ENCODE results near the gene IPMK.
A peak's percentile ranks its signal among the peaks of the same experiment; 100 is the strongest.

Gene IPMK

GRCh38 chr10:58299580-58299979, 31.9 kb upstream of the IPMK start:
- no peak overlapping the region for H4K8ac ChIP-seq (ENCODE audit: low read depth, low read length)
- no peaks in the 10 kb centered on the region for H3K4me1 ChIP-seq (ENCODE audit: control insufficient read depth in 2 of 2, insufficient read depth in 1 of 2, low read depth in 1 of 2, low read length in 2 of 2)
- no peak overlapping the region for H3K9ac ChIP-seq (ENCODE audit: low read depth, low read length, poor library complexity)
- H3K14ac ChIP-seq (ENCODE audit: low read length): no peak overlapping the region
- no peak overlapping the region for H2AFZ ChIP-seq (ENCODE audit: low read length)
- no peak overlapping the region for H2AK5ac ChIP-seq (ENCODE audit: low read depth, low read length)
- H4K91ac ChIP-seq (ENCODE audit: low read depth, low read length, poor library complexity): no peak overlapping the region
- H3K18ac ChIP-seq (ENCODE audit: low read length): no peak overlapping the region
- no peak overlapping the region for H2BK120ac ChIP-seq (ENCODE audit: low read depth, low read length)
- H2BK5ac ChIP-seq (ENCODE audit: low read length): no peak overlapping the region
- no peaks in the 10 kb centered on the region for H3K27me3 ChIP-seq (ENCODE audit: control insufficient read depth in 3 of 3, insufficient read depth in 3 of 3, low read depth in 1 of 3, low read length in 3 of 3)
- no peak overlapping the region for H3K4me3 ChIP-seq (ENCODE audit: low read length in 2 of 2)
- peak; percentile 36 for DNase-seq (ENCODE audit: low spot score)
- no peaks in the 10 kb centered on the region for H3K79me1 ChIP-seq (ENCODE audit: low read depth, low read length)
- no CpG with 5 or more reads among the region's 4 CpGs for WGBS, 2 donors (ENCODE audit: extremely low coverage in 2 of 2, insufficient read length in 2 of 2, insufficient replicate concordance in 1 of 2)
- no peak overlapping the region for H2BK12ac ChIP-seq (ENCODE audit: low read length)
- no peak overlapping the region for H3K4me2 ChIP-seq (ENCODE audit: insufficient read depth, low read length, poor library complexity, severe bottlenecking)
- H3K4ac ChIP-seq (ENCODE audit: low read length): no peak overlapping the region
- H3K27ac ChIP-seq (replicated peaks; ENCODE audit: low read length): no peak overlapping the region
- H3K36me3 ChIP-seq (replicated peaks in 1 of 2; ENCODE audit: control insufficient read depth in 2 of 2, insufficient read depth in 2 of 2, low read length in 2 of 2): no peaks in the 10 kb centered on the region
- H2BK15ac ChIP-seq (ENCODE audit: low read length): no peak overlapping the region
- no peaks in the 10 kb centered on the region for H3K9me3 ChIP-seq (replicated peaks in 1 of 2; ENCODE audit: control insufficient read depth in 2 of 2, insufficient read depth in 1 of 2, low read depth in 1 of 2, low read length in 2 of 2)
- no peak overlapping the region for H3K23ac ChIP-seq (ENCODE audit: low read depth, low read length, poor library complexity)

GRCh38 chr10:58293989-58294388, 26.3 kb upstream of the IPMK start:
- no peak overlapping the region for H3K9ac ChIP-seq (ENCODE audit: low read depth, low read length, poor library complexity)
- no peaks in the 10 kb centered on the region for H3K27me3 ChIP-seq (ENCODE audit: control insufficient read depth in 3 of 3, insufficient read depth in 3 of 3, low read depth in 1 of 3, low read length in 3 of 3)
- no peak overlapping the region for H2BK5ac ChIP-seq (ENCODE audit: low read length)
- H2AFZ ChIP-seq (ENCODE audit: low read length): no peak overlapping the region
- H2BK15ac ChIP-seq (ENCODE audit: low read length): no peak overlapping the region
- H3K36me3 ChIP-seq (replicated peaks in 1 of 2; ENCODE audit: control insufficient read depth in 2 of 2, insufficient read depth in 2 of 2, low read length in 2 of 2): no peaks in the 10 kb centered on the region
- no peak overlapping the region for H3K4me3 ChIP-seq (ENCODE audit: low read length in 2 of 2)
- no peak overlapping the region for H2BK12ac ChIP-seq (ENCODE audit: low read length)
- no peak overlapping the region for H3K27ac ChIP-seq (replicated peaks; ENCODE audit: low read length)
- no peak overlapping the region for H3K4me2 ChIP-seq (ENCODE audit: insufficient read depth, low read length, poor library complexity, severe bottlenecking)
- WGBS, 2 donors (ENCODE audit: extremely low coverage in 2 of 2, insufficient read length in 2 of 2, insufficient replicate concordance in 1 of 2): no CpG with 5 or more reads among the region's 5 CpGs
- H4K8ac ChIP-seq (ENCODE audit: low read depth, low read length): no peak overlapping the region
- no peak overlapping the region for H3K14ac ChIP-seq (ENCODE audit: low read length)
- H3K9me3 ChIP-seq (replicated peaks in 1 of 2; ENCODE audit: control insufficient read depth in 2 of 2, insufficient read depth in 1 of 2, low read depth in 1 of 2, low read length in 2 of 2): no peaks in the 10 kb centered on the region
- no peak overlapping the region for H3K18ac ChIP-seq (ENCODE audit: low read length)
- H3K4ac ChIP-seq (ENCODE audit: low read length): no peak overlapping the region
- peaks cover 0 to 3% of the 10 kb centered on the region in 2 donors for H3K4me1 ChIP-seq (ENCODE audit: control insufficient read depth in 2 of 2, insufficient read depth in 1 of 2, low read depth in 1 of 2, low read length in 2 of 2)
- no peak overlapping the region for H4K91ac ChIP-seq (ENCODE audit: low read depth, low read length, poor library complexity)
- no peak overlapping the region for H2BK120ac ChIP-seq (ENCODE audit: low read depth, low read length)
- DNase-seq (ENCODE audit: low spot score): no peak
- no peak overlapping the region for H2AK5ac ChIP-seq (ENCODE audit: low read depth, low read length)
- H3K23ac ChIP-seq (ENCODE audit: low read depth, low read length, poor library complexity): no peak overlapping the region
- no peaks in the 10 kb centered on the region for H3K79me1 ChIP-seq (ENCODE audit: low read depth, low read length)

GRCh38 chr10:58291538-58292174, 24.0 kb upstream of the IPMK start:
- Histone ChIP-seq H2BK5ac (ENCODE audit: low read length) (no peak overlapping the region), H4K8ac (ENCODE audit: low read depth, low read length) (no peak overlapping the region), H3K4me2 (ENCODE audit: insufficient read depth, low read length, poor library complexity, severe bottlenecking) (no peak overlapping the region), H3K36me3 (replicated peaks in 1 of 2; ENCODE audit: control insufficient read depth in 2 of 2, insufficient read depth in 2 of 2, low read length in 2 of 2) (no peaks in the 10 kb centered on the region), H3K27me3 (ENCODE audit: control insufficient read depth in 3 of 3, insufficient read depth in 3 of 3, low read depth in 1 of 3, low read length in 3 of 3) (no peaks in the 10 kb centered on the region), H3K4ac (ENCODE audit: low read length) (no peak overlapping the region), H3K4me1 (ENCODE audit: control insufficient read depth in 2 of 2, insufficient read depth in 1 of 2, low read depth in 1 of 2, low read length in 2 of 2) (peaks cover 0 to 3% of the 10 kb centered on the region in 2 donors), H4K91ac (ENCODE audit: low read depth, low read length, poor library complexity) (no peak overlapping the region), H2BK12ac (ENCODE audit: low read length) (no peak overlapping the region), H3K23ac (ENCODE audit: low read depth, low read length, poor library complexity) (no peak overlapping the region), H2BK15ac (ENCODE audit: low read length) (no peak overlapping the region), H3K79me1 (ENCODE audit: low read depth, low read length) (no peaks in the 10 kb centered on the region), H2BK120ac (ENCODE audit: low read depth, low read length) (no peak overlapping the region), H3K9me3 (replicated peaks in 1 of 2; ENCODE audit: control insufficient read depth in 2 of 2, insufficient read depth in 1 of 2, low read depth in 1 of 2, low read length in 2 of 2) (no peaks in the 10 kb centered on the region), H3K9ac (ENCODE audit: low read depth, low read length, poor library complexity) (no peak overlapping the region), H2AFZ (ENCODE audit: low read length) (no peak overlapping the region), H3K4me3 (ENCODE audit: low read length in 2 of 2) (no peak overlapping the region), H3K27ac (replicated peaks; ENCODE audit: low read length) (no peak overlapping the region), H3K18ac (ENCODE audit: low read length) (no peak overlapping the region), H2AK5ac (ENCODE audit: low read depth, low read length) (no peak overlapping the region), H3K14ac (ENCODE audit: low read length) (no peak overlapping the region)
- DNase-seq (ENCODE audit: low spot score): no peak
- WGBS, 2 donors (ENCODE audit: extremely low coverage in 2 of 2, insufficient read length in 2 of 2, insufficient replicate concordance in 1 of 2): no CpG with 5 or more reads among the region's 5 CpGs

GRCh38 chr10:58282615-58283014, 14.9 kb upstream of the IPMK start:
- Histone ChIP-seq H4K91ac (ENCODE audit: low read depth, low read length, poor library complexity) (no peak overlapping the region), H4K8ac (ENCODE audit: low read depth, low read length) (no peak overlapping the region), H2AK5ac (ENCODE audit: low read depth, low read length) (no peak overlapping the region), H3K18ac (ENCODE audit: low read length) (no peak overlapping the region), H2BK120ac (ENCODE audit: low read depth, low read length) (no peak overlapping the region), H3K23ac (ENCODE audit: low read depth, low read length, poor library complexity) (no peak overlapping the region), H3K9ac (ENCODE audit: low read depth, low read length, poor library complexity) (no peak overlapping the region), H3K14ac (ENCODE audit: low read length) (no peak overlapping the region), H3K9me3 (replicated peaks in 1 of 2; ENCODE audit: control insufficient read depth in 2 of 2, insufficient read depth in 1 of 2, low read depth in 1 of 2, low read length in 2 of 2) (no peaks in the 10 kb centered on the region), H3K4ac (ENCODE audit: low read length) (no peak overlapping the region), H2BK5ac (ENCODE audit: low read length) (no peak overlapping the region), H2BK15ac (ENCODE audit: low read length) (no peak overlapping the region), H2AFZ (ENCODE audit: low read length) (no peak overlapping the region), H3K4me3 (ENCODE audit: low read length in 2 of 2) (no peak overlapping the region), H3K4me2 (ENCODE audit: insufficient read depth, low read length, poor library complexity, severe bottlenecking) (no peak overlapping the region), H3K27ac (replicated peaks; ENCODE audit: low read length) (no peak overlapping the region), H3K36me3 (replicated peaks in 1 of 2; ENCODE audit: control insufficient read depth in 2 of 2, insufficient read depth in 2 of 2, low read length in 2 of 2) (peaks cover 0 to 28% of the 10 kb centered on the region in 2 donors), H2BK12ac (ENCODE audit: low read length) (no peak overlapping the region), H3K79me1 (ENCODE audit: low read depth, low read length) (no peaks in the 10 kb centered on the region), H3K4me1 (ENCODE audit: control insufficient read depth in 2 of 2, insufficient read depth in 1 of 2, low read depth in 1 of 2, low read length in 2 of 2) (no peaks in the 10 kb centered on the region), H3K27me3 (ENCODE audit: control insufficient read depth in 3 of 3, insufficient read depth in 3 of 3, low read depth in 1 of 3, low read length in 3 of 3) (no peaks in the 10 kb centered on the region)
- DNase-seq (ENCODE audit: low spot score): no peak
- no CpG with 5 or more reads among the region's 3 CpGs for WGBS, 2 donors (ENCODE audit: extremely low coverage in 2 of 2, insufficient read length in 2 of 2, insufficient replicate concordance in 1 of 2)
